OCI-LY7 (cell line): ENCODE measurements around the gene CHI3L2.

Experiments
- CTCF ChIP-seq: fragments of 200-600 bp; sonication (generic); conservative IDR thresholded peaks from 2 replicates; pipeline ENCODE4 v1.5.1; 2014; ENCODE audit warnings: mild to moderate bottlenecking, antibody characterized with exemption, low read length, moderate library complexity, mixed read lengths
- EZH2phosphoT487 ChIP-seq: fragments of 200-600 bp; sonication (generic); IDR thresholded peaks from 2 replicates; pipeline ENCODE4 v1.6.1; 2018; ENCODE audit warnings: low read depth, borderline replicate concordance, mild to moderate bottlenecking, mixed run types, antibody characterized with exemption, low read length, moderate library complexity, mixed read lengths

- TF ChIP-seq CTCF (no peak), EZH2phosphoT487 (no peak)
These were observed 40.4 kb downstream of the CHI3L2 start for GRCh38 chr1:111267801-111268508.
